Dermis microvascular lymphatic vessel endothelial cell (primary cell): Measurements from ENCODE around the gene DDX55. TPM values are rescaled to one million over a fixed set of nuclear protein-coding genes. Genes with fewer than 3 reads are reported as not detected.

ENCODE experiments used
- total RNA-seq: library from RNA; depleted of rRNA; stranded (reverse); fragments of >200 nt; gene quantifications from 2 replicates; pipeline ENCODE4 v1.2.1, GENCODE V29; 2014

DDX55 gene
- total RNA-seq, 1 donor from 2014 or later = 8.6 TPM

Other genes starting within 250 kb of the DDX55 start
- gene SBNO1, start 237.3 kb upstream of the DDX55 start, total RNA-seq = 20.3 and 20.9 TPM in 2 replicates
- 24.9 and 25.4 TPM in 2 replicates for gene KMT5A, start 218.0 kb upstream of the DDX55 start, total RNA-seq
- 2.4 and 3.3 TPM in 2 replicates for gene RILPL2, start 165.4 kb upstream of the DDX55 start, total RNA-seq
- 9.4 and 11.3 TPM in 2 replicates for gene SNRNP35, start 144.0 kb upstream of the DDX55 start, total RNA-seq
- gene RILPL1, start 68.4 kb upstream of the DDX55 start, total RNA-seq = 3.1 and 5.3 TPM in 2 replicates
- 296 and 304 TPM in 2 replicates for gene TMED2, start 17.5 kb upstream of the DDX55 start, total RNA-seq
- 22.6 and 25.5 TPM in 2 replicates for gene EIF2B1, start 31.6 kb downstream of the DDX55 start, total RNA-seq
- gene GTF2H3, start 31.7 kb downstream of the DDX55 start, total RNA-seq = 20.4 and 20.7 TPM in 2 replicates
- gene TCTN2, start 69.0 kb downstream of the DDX55 start, total RNA-seq = 4.7 and 5.9 TPM in 2 replicates
- 14.4 and 37.4 TPM in 2 replicates for gene ATP6V0A2, start 110.3 kb downstream of the DDX55 start, total RNA-seq
- gene DNAH10, start 160.2 kb downstream of the DDX55 start, total RNA-seq = under 0.01 TPM in 2 replicates